ENCODE data around the gene PIK3R3. TPM values are rescaled to one million over a fixed set of nuclear protein-coding genes. Genes with fewer than 3 reads are reported as not detected.

PIK3R3 gene
- total and polyA plus RNA-seq, 9 of the 15 experiments (the other 6 are each of a cell fraction or from before 2014, with no cell fraction given): 1.4 to 7.7 (median 4.6) TPM

DNA sequence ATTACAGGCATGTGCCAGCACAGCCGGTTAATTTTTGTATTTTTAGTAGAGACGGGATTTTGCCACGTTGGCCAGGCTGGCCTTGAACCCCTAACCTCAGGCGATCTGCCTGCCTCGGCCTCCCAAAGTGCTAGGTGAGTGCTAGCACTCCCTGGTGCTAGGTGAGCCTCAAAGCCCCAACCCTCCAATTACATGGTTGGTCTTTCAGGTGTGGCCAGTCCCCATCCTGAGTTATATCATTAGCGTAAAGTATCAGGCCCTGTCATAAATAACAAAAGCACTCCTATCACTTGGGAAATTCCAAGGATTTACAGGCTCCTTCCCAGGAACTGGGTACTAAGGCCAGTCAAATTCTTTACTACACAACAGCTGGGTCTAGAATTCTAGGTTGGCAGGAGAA, 138.0 kb downstream of the PIK3R3 start (continued):
- TF ChIP-seq, protein P1, sequence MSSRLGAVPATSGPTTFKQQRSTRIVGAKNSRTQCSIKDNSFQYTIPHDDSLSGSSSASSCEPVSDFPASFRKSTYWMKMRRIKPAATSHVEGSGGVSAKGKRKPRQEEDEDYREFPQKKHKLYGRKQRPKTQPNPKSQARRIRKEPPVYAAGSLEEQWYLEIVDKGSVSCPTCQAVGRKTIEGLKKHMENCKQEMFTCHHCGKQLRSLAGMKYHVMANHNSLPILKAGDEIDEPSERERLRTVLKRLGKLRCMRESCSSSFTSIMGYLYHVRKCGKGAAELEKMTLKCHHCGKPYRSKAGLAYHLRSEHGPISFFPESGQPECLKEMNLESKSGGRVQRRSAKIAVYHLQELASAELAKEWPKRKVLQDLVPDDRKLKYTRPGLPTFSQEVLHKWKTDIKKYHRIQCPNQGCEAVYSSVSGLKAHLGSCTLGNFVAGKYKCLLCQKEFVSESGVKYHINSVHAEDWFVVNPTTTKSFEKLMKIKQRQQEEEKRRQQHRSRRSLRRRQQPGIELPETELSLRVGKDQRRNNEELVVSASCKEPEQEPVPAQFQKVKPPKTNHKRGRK (tag; IDR thresholded peaks at IDR 0.05): no peak
- TF ChIP-seq ETV5 (CRISPR knock-in tag; IDR thresholded peaks at IDR 0.05; ENCODE audit: low read depth) (no peak), HMGN3 (IDR thresholded peaks at IDR 0.05; ENCODE audit: borderline replicate concordance, extremely low read depth, insufficient read length, low read depth, low read length) (no peak), BDP1 (IDR thresholded peaks at IDR 0.05; ENCODE audit: insufficient read depth, insufficient read length) (no peak)
- TF ChIP-seq, protein P2, sequence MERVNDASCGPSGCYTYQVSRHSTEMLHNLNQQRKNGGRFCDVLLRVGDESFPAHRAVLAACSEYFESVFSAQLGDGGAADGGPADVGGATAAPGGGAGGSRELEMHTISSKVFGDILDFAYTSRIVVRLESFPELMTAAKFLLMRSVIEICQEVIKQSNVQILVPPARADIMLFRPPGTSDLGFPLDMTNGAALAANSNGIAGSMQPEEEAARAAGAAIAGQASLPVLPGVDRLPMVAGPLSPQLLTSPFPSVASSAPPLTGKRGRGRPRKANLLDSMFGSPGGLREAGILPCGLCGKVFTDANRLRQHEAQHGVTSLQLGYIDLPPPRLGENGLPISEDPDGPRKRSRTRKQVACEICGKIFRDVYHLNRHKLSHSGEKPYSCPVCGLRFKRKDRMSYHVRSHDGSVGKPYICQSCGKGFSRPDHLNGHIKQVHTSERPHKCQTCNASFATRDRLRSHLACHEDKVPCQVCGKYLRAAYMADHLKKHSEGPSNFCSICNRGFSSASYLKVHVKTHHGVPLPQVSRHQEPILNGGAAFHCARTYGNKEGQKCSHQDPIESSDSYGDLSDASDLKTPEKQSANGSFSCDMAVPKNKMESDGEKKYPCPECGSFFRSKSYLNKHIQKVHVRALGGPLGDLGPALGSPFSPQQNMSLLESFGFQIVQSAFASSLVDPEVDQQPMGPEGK (CRISPR knock-in tag; IDR thresholded peaks at IDR 0.05; ENCODE audit: borderline replicate concordance): no peak

Small RNA genes within 50 kb of the gene (small RNA-seq; reads per million reads assigned to genes)
- gene AL358075.3 (not detected), gene AL672043.1 (not detected)

Other genes with a start within 250 kb of the PIK3R3 start
Only the 7 nearest of the 8 such genes appear.
- not detected in 2 replicates for gene TSPAN1, start 42.5 kb upstream of the PIK3R3 start, total RNA-seq (2014; rRNA removed)
- not detected in 2 replicates for gene TSPAN1, start 42.5 kb upstream of the PIK3R3 start, total RNA-seq (2014; rRNA removed; fragmentation: Illumina TruSeq; extraction: Trizol)
- not detected in 2 replicates for gene TSPAN1, start 42.5 kb upstream of the PIK3R3 start, total RNA-seq (2015; rRNA removed; fragmentation: Illumina TruSeq; extraction: Trizol)
- 0.38 and 0.58 TPM in 2 replicates for gene TSPAN1, start 42.5 kb upstream of the PIK3R3 start, total RNA-seq (2021)
- not detected in 2 replicates for gene TSPAN1, start 42.5 kb upstream of the PIK3R3 start, polyA plus RNA-seq (2011; rRNA removed)
- gene TSPAN1, start 42.5 kb upstream of the PIK3R3 start, polyA plus RNA-seq (2014; fragmentation: Illumina TruSeq; extraction: Trizol): not detected in 2 replicates
- gene TSPAN1, start 42.5 kb upstream of the PIK3R3 start, polyA plus RNA-seq (2014; fragmentation: Nextera tagmentation; extraction: Ambion mirVana): not detected
- not detected in 2 replicates for gene TSPAN1, start 42.5 kb upstream of the PIK3R3 start, polyA plus RNA-seq (2014; rRNA removed)
- not detected in 2 replicates for gene P3R3URF, start 43.9 kb upstream of the PIK3R3 start, total RNA-seq (2014; rRNA removed)
- gene P3R3URF, start 43.9 kb upstream of the PIK3R3 start, total RNA-seq (2014; rRNA removed; fragmentation: Illumina TruSeq; extraction: Trizol): not detected in 2 replicates
- gene P3R3URF, start 43.9 kb upstream of the PIK3R3 start, total RNA-seq (2015; rRNA removed; fragmentation: Illumina TruSeq; extraction: Trizol): not detected in 2 replicates
- gene P3R3URF, start 43.9 kb upstream of the PIK3R3 start, total RNA-seq (2021): not detected in 2 replicates
- gene P3R3URF, start 43.9 kb upstream of the PIK3R3 start, polyA plus RNA-seq (2011; rRNA removed): not detected in 2 replicates
- not detected in 2 replicates for gene P3R3URF, start 43.9 kb upstream of the PIK3R3 start, polyA plus RNA-seq (2014; fragmentation: Illumina TruSeq; extraction: Trizol)
- not detected for gene P3R3URF, start 43.9 kb upstream of the PIK3R3 start, polyA plus RNA-seq (2014; fragmentation: Nextera tagmentation; extraction: Ambion mirVana)
- not detected in 2 replicates for gene P3R3URF, start 43.9 kb upstream of the PIK3R3 start, polyA plus RNA-seq (2014; rRNA removed)
- gene POMGNT1, start 65.8 kb upstream of the PIK3R3 start, total RNA-seq (2014; rRNA removed): 36.4 and 44.0 TPM in 2 replicates
- gene POMGNT1, start 65.8 kb upstream of the PIK3R3 start, total RNA-seq (2014; rRNA removed; fragmentation: Illumina TruSeq; extraction: Trizol): 30.3 and 33.8 TPM in 2 replicates
- 43.4 and 48.4 TPM in 2 replicates for gene POMGNT1, start 65.8 kb upstream of the PIK3R3 start, total RNA-seq (2015; rRNA removed; fragmentation: Illumina TruSeq; extraction: Trizol)
- gene POMGNT1, start 65.8 kb upstream of the PIK3R3 start, total RNA-seq (2021): 57.9 and 58.9 TPM in 2 replicates
- gene POMGNT1, start 65.8 kb upstream of the PIK3R3 start, polyA plus RNA-seq (2011; rRNA removed): 42.7 and 50.7 TPM in 2 replicates
- gene POMGNT1, start 65.8 kb upstream of the PIK3R3 start, polyA plus RNA-seq (2014; fragmentation: Illumina TruSeq; extraction: Trizol): 45.6 and 47.8 TPM in 2 replicates
- 10 to 100 TPM; 14.1 to 27.9 TPM for gene POMGNT1, start 65.8 kb upstream of the PIK3R3 start, polyA plus RNA-seq (2014; fragmentation: Nextera tagmentation; extraction: Ambion mirVana)
- gene POMGNT1, start 65.8 kb upstream of the PIK3R3 start, polyA plus RNA-seq (2014; rRNA removed): 37.8 and 43.5 TPM in 2 replicates
- gene LURAP1, start 70.7 kb upstream of the PIK3R3 start, total RNA-seq (2014; rRNA removed): 0.86 and 1.00 TPM in 2 replicates
- gene LURAP1, start 70.7 kb upstream of the PIK3R3 start, total RNA-seq (2014; rRNA removed; fragmentation: Illumina TruSeq; extraction: Trizol): 0.40 and 0.54 TPM in 2 replicates
- 0.18 and 0.34 TPM in 2 replicates for gene LURAP1, start 70.7 kb upstream of the PIK3R3 start, total RNA-seq (2015; rRNA removed; fragmentation: Illumina TruSeq; extraction: Trizol)
- 0.60 and 0.72 TPM in 2 replicates for gene LURAP1, start 70.7 kb upstream of the PIK3R3 start, total RNA-seq (2021)
- 0.76 and 1.1 TPM in 2 replicates for gene LURAP1, start 70.7 kb upstream of the PIK3R3 start, polyA plus RNA-seq (2011; rRNA removed)
- 0.45 and 0.54 TPM in 2 replicates for gene LURAP1, start 70.7 kb upstream of the PIK3R3 start, polyA plus RNA-seq (2014; fragmentation: Illumina TruSeq; extraction: Trizol)
- gene LURAP1, start 70.7 kb upstream of the PIK3R3 start, polyA plus RNA-seq (2014; fragmentation: Nextera tagmentation; extraction: Ambion mirVana): under 1 TPM in 1 of 2 experiments, not detected in 1; 0.07 TPM
- gene LURAP1, start 70.7 kb upstream of the PIK3R3 start, polyA plus RNA-seq (2014; rRNA removed): 0.50 and 1.2 TPM in 2 replicates
- gene RAD54L, start 115.1 kb upstream of the PIK3R3 start, total RNA-seq (2014; rRNA removed): 33.1 and 37.5 TPM in 2 replicates
- 19.9 and 25.3 TPM in 2 replicates for gene RAD54L, start 115.1 kb upstream of the PIK3R3 start, total RNA-seq (2014; rRNA removed; fragmentation: Illumina TruSeq; extraction: Trizol)
- gene RAD54L, start 115.1 kb upstream of the PIK3R3 start, total RNA-seq (2015; rRNA removed; fragmentation: Illumina TruSeq; extraction: Trizol): 30.9 and 31.2 TPM in 2 replicates
- gene RAD54L, start 115.1 kb upstream of the PIK3R3 start, total RNA-seq (2021): 67.0 and 72.7 TPM in 2 replicates
- gene RAD54L, start 115.1 kb upstream of the PIK3R3 start, polyA plus RNA-seq (2011; rRNA removed): 17.9 and 38.9 TPM in 2 replicates
- 77.7 and 80.1 TPM in 2 replicates for gene RAD54L, start 115.1 kb upstream of the PIK3R3 start, polyA plus RNA-seq (2014; fragmentation: Illumina TruSeq; extraction: Trizol)
- gene RAD54L, start 115.1 kb upstream of the PIK3R3 start, polyA plus RNA-seq (2014; fragmentation: Nextera tagmentation; extraction: Ambion mirVana): 10 to 100 TPM; 37.1 to 92.3 TPM
- 38.2 and 43.9 TPM in 2 replicates for gene RAD54L, start 115.1 kb upstream of the PIK3R3 start, polyA plus RNA-seq (2014; rRNA removed)
- 49.0 and 61.0 TPM in 2 replicates for gene LRRC41, start 171.0 kb upstream of the PIK3R3 start, total RNA-seq (2014; rRNA removed)
- gene LRRC41, start 171.0 kb upstream of the PIK3R3 start, total RNA-seq (2014; rRNA removed; fragmentation: Illumina TruSeq; extraction: Trizol): 27.2 and 30.7 TPM in 2 replicates
- gene LRRC41, start 171.0 kb upstream of the PIK3R3 start, total RNA-seq (2015; rRNA removed; fragmentation: Illumina TruSeq; extraction: Trizol): 47.1 and 49.7 TPM in 2 replicates
- gene LRRC41, start 171.0 kb upstream of the PIK3R3 start, total RNA-seq (2021): 64.3 and 64.7 TPM in 2 replicates
- 39.6 and 70.2 TPM in 2 replicates for gene LRRC41, start 171.0 kb upstream of the PIK3R3 start, polyA plus RNA-seq (2011; rRNA removed)
- 52.3 and 56.7 TPM in 2 replicates for gene LRRC41, start 171.0 kb upstream of the PIK3R3 start, polyA plus RNA-seq (2014; fragmentation: Illumina TruSeq; extraction: Trizol)
- 10 to 100 TPM; 10.5 to 11.7 TPM for gene LRRC41, start 171.0 kb upstream of the PIK3R3 start, polyA plus RNA-seq (2014; fragmentation: Nextera tagmentation; extraction: Ambion mirVana)
- gene LRRC41, start 171.0 kb upstream of the PIK3R3 start, polyA plus RNA-seq (2014; rRNA removed): 44.2 and 50.0 TPM in 2 replicates
- gene UQCRH, start 171.1 kb upstream of the PIK3R3 start, total RNA-seq (2014; rRNA removed): 2,410 and 3,306 TPM in 2 replicates
- 2,696 and 2,943 TPM in 2 replicates for gene UQCRH, start 171.1 kb upstream of the PIK3R3 start, total RNA-seq (2014; rRNA removed; fragmentation: Illumina TruSeq; extraction: Trizol)
- gene UQCRH, start 171.1 kb upstream of the PIK3R3 start, total RNA-seq (2015; rRNA removed; fragmentation: Illumina TruSeq; extraction: Trizol): 1,782 and 1,893 TPM in 2 replicates
- 1,267 and 1,360 TPM in 2 replicates for gene UQCRH, start 171.1 kb upstream of the PIK3R3 start, total RNA-seq (2021)
- gene UQCRH, start 171.1 kb upstream of the PIK3R3 start, polyA plus RNA-seq (2011; rRNA removed): 2,284 and 2,713 TPM in 2 replicates
- gene UQCRH, start 171.1 kb upstream of the PIK3R3 start, polyA plus RNA-seq (2014; fragmentation: Illumina TruSeq; extraction: Trizol): 1,923 and 1,965 TPM in 2 replicates
- gene UQCRH, start 171.1 kb upstream of the PIK3R3 start, polyA plus RNA-seq (2014; fragmentation: Nextera tagmentation; extraction: Ambion mirVana): 1,000 to 10,000 TPM; 4,348 to 5,184 TPM
- 1,877 and 2,534 TPM in 2 replicates for gene UQCRH, start 171.1 kb upstream of the PIK3R3 start, polyA plus RNA-seq (2014; rRNA removed)

Data from K562 (cell line).